Hepatocyte (in vitro differentiated cells): ENCODE results near the gene LSM4. TPM values are rescaled to one million over a fixed set of nuclear protein-coding genes. Genes with fewer than 3 reads are reported as not detected.

Experiments used
- DNase-seq: peaks from one replicate; pipeline ENCODE4 v3.0.0-alpha.2; 2016; ENCODE audit warnings: low spot score
- H2AFZ ChIP-seq: fragments of 200-600 bp; sonication (generic); 2 replicates; pipeline ENCODE4 v1.6.0; 2016; ENCODE audit warnings: antibody characterized with exemption, mild to moderate bottlenecking
- H3K27ac ChIP-seq: fragments of 200-600 bp; sonication (generic); 2 replicates; pipeline ENCODE4 v1.5.1; 2016; ENCODE audit warnings: mild to moderate bottlenecking
- H3K27me3 ChIP-seq: fragments of 200-600 bp; sonication (generic); 2 replicates; pipeline ENCODE4 v1.6.1; 2016
- H3K36me3 ChIP-seq: fragments of 200-600 bp; sonication (generic); replicated peaks from 2 replicates; pipeline ENCODE4 v1.5.1; 2016; ENCODE audit warnings: low read depth; ENCODE audit not compliant: insufficient read depth
- H3K4me1 ChIP-seq: fragments of 200-600 bp; sonication (generic); 2 replicates; pipeline ENCODE4 v1.5.1; 2016; ENCODE audit warnings: mild to moderate bottlenecking, moderate library complexity; ENCODE audit not compliant: insufficient read depth
- H3K4me2 ChIP-seq: fragments of 200-600 bp; sonication (generic); 2 replicates; pipeline ENCODE4 v1.6.0; 2016
- H3K4me3 ChIP-seq: fragments of 200-600 bp; sonication (generic); 2 replicates; pipeline ENCODE4 v1.5.1; 2016; ENCODE audit warnings: mild to moderate bottlenecking
- H3K79me2 ChIP-seq: fragments of 200-600 bp; sonication (generic); 2 replicates; pipeline ENCODE4 v1.6.0; 2017; ENCODE audit warnings: mild to moderate bottlenecking
- H3K9me2 ChIP-seq: fragments of 200-600 bp; sonication (generic); replicated peaks from 2 replicates; pipeline ENCODE4 v1.6.0; 2017; ENCODE audit warnings: mild to moderate bottlenecking; ENCODE audit not compliant: insufficient read depth
- H3K9me3 ChIP-seq: fragments of 200-600 bp; sonication (generic); 2 replicates; pipeline ENCODE4 v1.5.1; 2016; ENCODE audit warnings: low read depth, mild to moderate bottlenecking
- H4K20me1 ChIP-seq: fragments of 200-600 bp; sonication (generic); 2 replicates; pipeline ENCODE4 v1.6.0; 2016; ENCODE audit warnings: mild to moderate bottlenecking; ENCODE audit not compliant: insufficient read depth, poor library complexity, severe bottlenecking
- EZH2 ChIP-seq: fragments of 200-600 bp; sonication (generic); IDR thresholded peaks from 2 replicates; pipeline ENCODE4 v1.6.1; 2016; ENCODE audit warnings: antibody characterized with exemption, mild to moderate bottlenecking, borderline replicate concordance
- EZH2phosphoT487 ChIP-seq: fragments of 200-600 bp; sonication (generic); IDR thresholded peaks from one replicate; pipeline ENCODE4 v1.6.1; 2018; ENCODE audit warnings: antibody characterized with exemption, mild to moderate bottlenecking, low read depth, moderate library complexity; ENCODE audit not compliant: unreplicated experiment, severe bottlenecking
- WGBS: methylation state at CpG from one replicate; pipeline ENCODE4 v1.1.6; 2016; ENCODE audit warnings: low lambda C conversion rate; ENCODE audit errors: missing lambda C conversion rate; 5-methylcytosine and 5-hydroxymethylcytosine counted together
- polyA plus RNA-seq: library from polyadenylated mRNA; unstranded; fragments of >200 nt; fragmentation: Nextera tagmentation; extraction: Ambion mirVana; gene quantifications from 2 replicates; pipeline ENCODE4 v1.2.1, GENCODE V29; 2016
- total RNA-seq: library from RNA; depleted of rRNA; stranded (reverse); fragments of >200 nt; gene quantifications from 2 replicates; pipeline ENCODE4 v1.2.3, GENCODE V29; 2014
- TF ChIP-seq, protein P1 (sequence below): fragments of 200-600 bp; sonication (generic); IDR thresholded peaks from 2 replicates; pipeline ENCODE4 v1.5.1; 2016; ENCODE audit warnings: antibody characterized with exemption, mild to moderate bottlenecking; ENCODE audit not compliant: poor library complexity

LSM4 gene
- total and polyA plus RNA-seq, 2 experiments from 2014 or later: 185 to 218 TPM

- Histone ChIP-seq H3K4me1 (peaks cover 47% of the 10 kb centered on the region), H4K20me1 (no peaks in the 10 kb centered on the region), H3K9me3 (no peaks in the 10 kb centered on the region), H3K27me3 (no peaks in the 10 kb centered on the region), H3K36me3 (no peaks in the 10 kb centered on the region), H2AFZ (no peak overlapping the region), H3K9me2 (no peaks in the 10 kb centered on the region), H3K79me2 (peaks cover 78% of the 10 kb centered on the region), H3K27ac (peak overlapping the region; percentile 94), H3K4me2 (no peak overlapping the region), H3K4me3 (no peak overlapping the region)
- WGBS: 81% methylated on average over 18 of the region's 18 CpGs
- TF ChIP-seq, protein P1, sequence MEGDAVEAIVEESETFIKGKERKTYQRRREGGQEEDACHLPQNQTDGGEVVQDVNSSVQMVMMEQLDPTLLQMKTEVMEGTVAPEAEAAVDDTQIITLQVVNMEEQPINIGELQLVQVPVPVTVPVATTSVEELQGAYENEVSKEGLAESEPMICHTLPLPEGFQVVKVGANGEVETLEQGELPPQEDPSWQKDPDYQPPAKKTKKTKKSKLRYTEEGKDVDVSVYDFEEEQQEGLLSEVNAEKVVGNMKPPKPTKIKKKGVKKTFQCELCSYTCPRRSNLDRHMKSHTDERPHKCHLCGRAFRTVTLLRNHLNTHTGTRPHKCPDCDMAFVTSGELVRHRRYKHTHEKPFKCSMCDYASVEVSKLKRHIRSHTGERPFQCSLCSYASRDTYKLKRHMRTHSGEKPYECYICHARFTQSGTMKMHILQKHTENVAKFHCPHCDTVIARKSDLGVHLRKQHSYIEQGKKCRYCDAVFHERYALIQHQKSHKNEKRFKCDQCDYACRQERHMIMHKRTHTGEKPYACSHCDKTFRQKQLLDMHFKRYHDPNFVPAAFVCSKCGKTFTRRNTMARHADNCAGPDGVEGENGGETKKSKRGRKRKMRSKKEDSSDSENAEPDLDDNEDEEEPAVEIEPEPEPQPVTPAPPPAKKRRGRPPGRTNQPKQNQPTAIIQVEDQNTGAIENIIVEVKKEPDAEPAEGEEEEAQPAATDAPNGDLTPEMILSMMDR: no peak
- TF ChIP-seq EZH2: no peak
- TF ChIP-seq EZH2phosphoT487: no peak
- DNase-seq: no peak
Observed at GRCh38 chr19:18317961-18318800, 4.7 kb downstream of the LSM4 start.

- no peaks in the 10 kb centered on the region for H3K36me3 ChIP-seq
- peaks cover 54% of the 10 kb centered on the region for H3K79me2 ChIP-seq
- H3K4me3 ChIP-seq: no peak overlapping the region
- H3K9me3 ChIP-seq: no peaks in the 10 kb centered on the region
- H2AFZ ChIP-seq: no peak overlapping the region
- H4K20me1 ChIP-seq: no peaks in the 10 kb centered on the region
- no peaks in the 10 kb centered on the region for H3K27me3 ChIP-seq
- H3K4me2 ChIP-seq: no peak overlapping the region
- 94% methylated on average over 3 of the region's 3 CpGs for WGBS
- TF ChIP-seq, protein P1: no peak
- TF ChIP-seq EZH2 (no peak), EZH2phosphoT487 (no peak)
- no peaks in the 10 kb centered on the region for H3K9me2 ChIP-seq
- no peak overlapping the region for H3K27ac ChIP-seq
- peaks cover 37% of the 10 kb centered on the region for H3K4me1 ChIP-seq
- no peak for DNase-seq
Observed at GRCh38 chr19:18313398-18313797, 9.5 kb downstream of the LSM4 start.

- H3K4me1 ChIP-seq: peaks cover 29% of the 10 kb centered on the region
- no peaks in the 10 kb centered on the region for H3K9me2 ChIP-seq
- TF ChIP-seq EZH2phosphoT487: no peak
- TF ChIP-seq EZH2: no peak
- TF ChIP-seq, protein P1: no peak
- H3K4me3 ChIP-seq: no peak overlapping the region
- WGBS: 92% methylated on average over 8 of the region's 11 CpGs
- H3K27me3 ChIP-seq: no peaks in the 10 kb centered on the region
- DNase-seq: peak; percentile 15
- no peak overlapping the region for H3K4me2 ChIP-seq
- H2AFZ ChIP-seq: no peak overlapping the region
- no peaks in the 10 kb centered on the region for H3K36me3 ChIP-seq
- H3K9me3 ChIP-seq: no peaks in the 10 kb centered on the region
- H3K27ac ChIP-seq: peak overlapping the region; percentile 89
- no peaks in the 10 kb centered on the region for H4K20me1 ChIP-seq
- H3K79me2 ChIP-seq: peaks cover 41% of the 10 kb centered on the region
Observed at GRCh38 chr19:18312092-18312534, 10.8 kb downstream of the LSM4 start.
